AG09309 (cell line): ENCODE results near the gene PXN.

ENCODE experiments used
- DNase-seq: peaks from one replicate; pipeline ENCODE4 v3.0.0-alpha.2; 2010; ENCODE audit warnings: low read depth
- H3K4me3 ChIP-seq: 2 replicates; pipeline ENCODE4 v1.5.1; 2011; ENCODE audit warnings: mild to moderate bottlenecking, low read depth, low read length, moderate library complexity; ENCODE audit not compliant: control insufficient read depth
- CTCF ChIP-seq: IDR thresholded peaks from 2 replicates; pipeline ENCODE4 v1.5.1; 2011; ENCODE audit warnings: mild to moderate bottlenecking, low read depth, low read length, inconsistent platforms; ENCODE audit not compliant: insufficient read depth, control insufficient read depth; ENCODE audit errors: missing control alignments

Gene PXN

DNA sequence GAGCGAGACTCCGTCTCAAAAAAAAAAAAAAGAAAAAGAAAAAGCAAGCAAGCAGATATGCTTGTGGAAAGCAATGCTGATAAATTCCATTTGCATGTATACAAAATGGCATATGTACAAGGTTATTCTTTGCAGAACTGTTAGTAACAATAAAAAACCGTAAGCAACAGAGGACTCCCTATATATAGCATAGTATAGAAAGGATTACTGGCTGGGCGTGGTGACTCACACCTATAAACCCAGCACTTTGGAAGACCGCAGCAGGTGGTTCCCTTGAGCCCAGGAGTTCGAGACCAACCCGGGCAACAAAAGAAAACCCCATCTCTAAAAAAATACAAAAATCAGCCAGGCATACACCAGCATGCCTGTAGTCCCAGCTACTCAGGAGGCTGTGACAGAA is 84.6 kb downstream of the PXN start:
- H3K4me3 ChIP-seq: no peak overlapping the region
- TF ChIP-seq CTCF: no peak
- DNase-seq: no peak

- no peak for DNase-seq
- TF ChIP-seq CTCF: no peak
- H3K4me3 ChIP-seq: no peak overlapping the region
Observed at GRCh38 chr12:120175537-120175936, 90.0 kb downstream of the PXN start.

GRCh38 chr12:120175062-120175461 is 90.5 kb downstream of the PXN start:
- no peak for TF ChIP-seq CTCF
- DNase-seq: no peak

GRCh38 chr12:120172053-120172452 is 93.5 kb downstream of the PXN start:
- DNase-seq: no peak
- no peak overlapping the region for H3K4me3 ChIP-seq

More at GRCh38 chr12:120175062-120175461, 90.5 kb downstream of the PXN start:
- no peak overlapping the region for H3K4me3 ChIP-seq

DNA sequence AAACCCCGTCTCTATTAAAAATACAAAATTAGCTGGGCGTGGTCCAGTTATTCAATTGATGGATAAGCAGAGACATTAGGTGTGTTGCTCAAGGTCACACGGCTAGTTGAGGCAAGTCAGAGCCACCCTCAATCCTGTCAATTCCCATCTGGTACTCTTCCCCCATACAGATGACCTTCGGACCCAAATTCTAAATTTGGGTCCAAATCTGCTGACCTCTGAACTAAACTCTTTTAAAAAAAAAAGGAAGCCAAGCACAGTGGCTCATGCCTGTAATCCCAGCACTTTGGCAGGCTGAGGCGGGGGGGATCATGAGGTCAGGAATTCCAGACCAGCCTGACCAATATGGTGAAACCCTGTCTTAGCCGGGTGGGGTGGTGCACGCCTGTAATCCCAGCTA is 94.9 kb downstream of the PXN start:
- H3K4me3 ChIP-seq: no peak overlapping the region
- DNase-seq: no peak
- TF ChIP-seq CTCF: no peak

More at GRCh38 chr12:120172053-120172452, 93.5 kb downstream of the PXN start:
- TF ChIP-seq CTCF: no peak

DNA sequence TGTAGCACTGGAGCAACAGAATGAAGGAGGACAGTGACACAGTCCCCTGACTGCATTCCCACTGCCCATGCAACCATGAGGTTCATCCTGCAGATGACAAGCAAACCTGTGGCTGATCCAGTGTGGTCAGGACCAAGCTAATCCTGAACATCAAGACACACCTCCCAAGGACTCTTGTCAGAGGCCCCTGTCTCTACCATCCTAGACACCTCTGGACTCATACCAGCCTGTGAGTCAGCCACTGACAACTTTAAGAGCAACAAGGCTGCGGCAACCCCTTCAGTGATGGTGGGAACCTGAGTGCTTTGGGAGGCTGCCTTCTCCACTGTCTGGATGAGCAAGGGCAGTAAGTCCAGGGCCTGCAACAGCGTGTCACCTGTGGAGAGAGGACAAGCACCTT is 95.6 kb downstream of the PXN start:
- TF ChIP-seq CTCF: no peak
- DNase-seq: no peak
- H3K4me3 ChIP-seq: no peak overlapping the region

DNA sequence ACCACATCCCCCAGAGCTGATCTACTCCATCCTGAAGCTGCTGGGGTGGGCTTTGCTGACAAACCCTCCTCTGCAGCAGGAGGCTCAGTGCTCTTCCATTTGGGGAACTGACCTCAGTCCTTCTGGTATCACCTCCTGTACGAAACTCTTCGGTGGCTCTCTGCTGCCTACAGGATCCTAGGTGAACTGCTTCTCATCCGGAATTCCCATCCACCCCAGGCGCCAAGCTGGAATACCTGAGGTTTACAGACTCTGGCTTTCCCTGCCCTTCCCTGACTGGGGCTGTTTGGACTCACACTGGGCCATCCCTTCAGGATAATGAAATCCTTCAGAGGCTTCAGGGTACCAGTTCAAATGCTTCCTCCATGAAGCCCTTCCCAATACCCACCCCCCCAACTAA is 97.2 kb downstream of the PXN start:
- DNase-seq: no peak
- no peak for TF ChIP-seq CTCF
- no peak overlapping the region for H3K4me3 ChIP-seq
